HEK293 (cell line): Measurements from ENCODE around the gene CA9.

Source experiments
- BCL11B ChIP-seq: fragments of 450-650 bp; formaldehyde crosslinking; IDR thresholded peaks from 2 replicates; pipeline ENCODE4 v1.5.1; 2016; ENCODE audit warnings: low read depth, missing biosample characterization, missing genetic modification characterization
- EGR2 ChIP-seq: fragments of 450-650 bp; formaldehyde crosslinking; IDR thresholded peaks from 2 replicates; pipeline ENCODE4 v1.5.1; 2016; ENCODE audit warnings: low read depth, missing biosample characterization, missing genetic modification characterization
- KLF10 ChIP-seq: fragments of 450-650 bp; IDR thresholded peaks from 2 replicates; pipeline ENCODE4 v1.5.1; 2018; ENCODE audit warnings: missing biosample characterization, mild to moderate bottlenecking, missing genetic modification characterization
- KLF16 ChIP-seq: fragments of 450-650 bp; formaldehyde crosslinking; IDR thresholded peaks from 2 replicates; pipeline ENCODE4 v1.5.1; 2017; ENCODE audit warnings: missing biosample characterization, missing genetic modification characterization
- OSR2 ChIP-seq: fragments of 450-650 bp; formaldehyde crosslinking; IDR thresholded peaks from 2 replicates; pipeline ENCODE4 v1.5.1; 2016; ENCODE audit warnings: missing biosample characterization, missing genetic modification characterization
- PRDM1 ChIP-seq: fragments of 450-650 bp; formaldehyde crosslinking; IDR thresholded peaks from 2 replicates; pipeline ENCODE4; 2016; ENCODE audit warnings: missing biosample characterization, missing genetic modification characterization
- SCRT2 ChIP-seq: fragments of 450-650 bp; formaldehyde crosslinking; IDR thresholded peaks from 2 replicates; pipeline ENCODE4 v1.5.1; 2016; ENCODE audit warnings: missing biosample characterization, missing genetic modification characterization
- SP2 ChIP-seq: fragments of 450-650 bp; formaldehyde crosslinking; IDR thresholded peaks from 2 replicates; pipeline ENCODE4 v1.5.1; 2016; ENCODE audit warnings: missing biosample characterization, missing genetic modification characterization
- SP3 ChIP-seq: fragments of 450-650 bp; formaldehyde crosslinking; IDR thresholded peaks from 2 replicates; pipeline ENCODE4 v1.5.1; 2016; ENCODE audit warnings: missing biosample characterization, missing genetic modification characterization
- YY1 ChIP-seq: fragments of 450-650 bp; formaldehyde crosslinking; IDR thresholded peaks from 2 replicates; pipeline ENCODE4 v1.5.1; 2018; ENCODE audit warnings: missing biosample characterization, missing genetic modification characterization
- YY2 ChIP-seq: fragments of 450-650 bp; formaldehyde crosslinking; IDR thresholded peaks from 2 replicates; pipeline ENCODE4 v1.5.1; 2016; ENCODE audit warnings: missing biosample characterization, missing genetic modification characterization
- ZBTB17 ChIP-seq: fragments of 450-650 bp; formaldehyde crosslinking; IDR thresholded peaks from 2 replicates; pipeline ENCODE4 v1.5.1; 2016; ENCODE audit warnings: missing biosample characterization, missing genetic modification characterization
- ZBTB20 ChIP-seq: fragments of 450-650 bp; formaldehyde crosslinking; IDR thresholded peaks from 2 replicates; pipeline ENCODE4 v1.5.1; 2016; ENCODE audit warnings: missing biosample characterization, missing genetic modification characterization
- ZBTB21 ChIP-seq: fragments of 450-650 bp; formaldehyde crosslinking; IDR thresholded peaks from 2 replicates; pipeline ENCODE4 v1.5.1; 2017; ENCODE audit warnings: missing biosample characterization, missing genetic modification characterization
- ZFP69B ChIP-seq: fragments of 450-650 bp; formaldehyde crosslinking; IDR thresholded peaks from 2 replicates; pipeline ENCODE4 v1.5.1; 2016; ENCODE audit warnings: missing biosample characterization, missing genetic modification characterization
- ZNF146 ChIP-seq: fragments of 450-650 bp; formaldehyde crosslinking; IDR thresholded peaks from 2 replicates; pipeline ENCODE4 v1.5.1; 2016; ENCODE audit warnings: missing biosample characterization, missing genetic modification characterization
- ZNF341 ChIP-seq: fragments of 450-650 bp; formaldehyde crosslinking; IDR thresholded peaks from 2 replicates; pipeline ENCODE4; 2016; ENCODE audit warnings: low read depth, missing biosample characterization, missing genetic modification characterization
- ZNF561 ChIP-seq: fragments of 450-650 bp; IDR thresholded peaks from 2 replicates; pipeline ENCODE4 v1.5.1; 2018; ENCODE audit warnings: missing biosample characterization, missing genetic modification characterization, borderline replicate concordance
- ZNF596 ChIP-seq: fragments of 450-650 bp; IDR thresholded peaks from 2 replicates; pipeline ENCODE4 v1.5.0; 2018; ENCODE audit warnings: missing biosample characterization, mild to moderate bottlenecking, missing genetic modification characterization, moderate library complexity
- ZNF623 ChIP-seq: fragments of 450-650 bp; formaldehyde crosslinking; IDR thresholded peaks from 2 replicates; pipeline ENCODE4 v1.5.1; 2016; ENCODE audit warnings: missing biosample characterization, missing genetic modification characterization
- ZNF654 ChIP-seq: fragments of 450-650 bp; formaldehyde crosslinking; IDR thresholded peaks from 2 replicates; pipeline ENCODE4 v1.5.1; 2016; ENCODE audit warnings: low read depth, missing biosample characterization, missing genetic modification characterization
- ZNF658 ChIP-seq: fragments of 450-650 bp; formaldehyde crosslinking; IDR thresholded peaks from 2 replicates; pipeline ENCODE4; 2016; ENCODE audit warnings: missing biosample characterization, missing genetic modification characterization
- ZNF76 ChIP-seq: fragments of 450-650 bp; formaldehyde crosslinking; IDR thresholded peaks from 2 replicates; pipeline ENCODE4; 2016; ENCODE audit warnings: low read depth, missing biosample characterization, missing genetic modification characterization, borderline replicate concordance
- ZNF776 ChIP-seq: fragments of 450-650 bp; formaldehyde crosslinking; IDR thresholded peaks from 2 replicates; pipeline ENCODE4 v1.5.0; 2017; ENCODE audit warnings: missing biosample characterization, missing genetic modification characterization, borderline replicate concordance
- ZNF777 ChIP-seq: fragments of 450-650 bp; formaldehyde crosslinking; IDR thresholded peaks from 2 replicates; pipeline ENCODE4 v1.5.1; 2017; ENCODE audit warnings: missing biosample characterization, missing genetic modification characterization, borderline replicate concordance
- ZSCAN23 ChIP-seq: fragments of 450-650 bp; formaldehyde crosslinking; IDR thresholded peaks from 2 replicates; pipeline ENCODE4 v1.5.1; 2016; ENCODE audit warnings: missing biosample characterization, missing genetic modification characterization
- TF ChIP-seq, protein P1 (sequence below): fragments of 450-650 bp; formaldehyde crosslinking; IDR thresholded peaks from 2 replicates; pipeline ENCODE4 v1.5.1; 2016; ENCODE audit warnings: missing biosample characterization, missing genetic modification characterization
- TF ChIP-seq, protein P2 (sequence below): fragments of 450-650 bp; formaldehyde crosslinking; IDR thresholded peaks from 2 replicates; pipeline ENCODE4 v1.5.1; 2016; ENCODE audit warnings: missing biosample characterization, missing genetic modification characterization
- TF ChIP-seq, protein P3 (sequence below): fragments of 450-650 bp; IDR thresholded peaks from 2 replicates; pipeline ENCODE4 v1.5.1; 2018; ENCODE audit warnings: missing biosample characterization, missing genetic modification characterization

CA9 gene

GRCh38 chr9:35657546-35658136, 16.1 kb upstream of the CA9 start, which contains the start of gene RMRP (continued):
- TF ChIP-seq ZNF654 (no peak), OSR2 (tag by site-specific recombination) (no peak), ZFP69B (tag by site-specific recombination) (peak; percentile 86), ZNF776 (tag by site-specific recombination) (no peak), ZNF596 (peak; percentile 68), KLF10 (tag by site-specific recombination) (no peak; the same call in 1 of the 2 replicates), ZSCAN23 (tag by site-specific recombination) (peak; percentile 47; the same call in 1 of the 2 replicates), ZNF76 (peak; percentile 65; the same call in 1 of the 2 replicates), EGR2 (peak; percentile 77), BCL11B (tag by site-specific recombination) (peak; percentile 99), ZBTB20 (tag by site-specific recombination) (peak; percentile 78), ZBTB17 (tag by site-specific recombination) (peak; percentile 79), YY1 (tag by site-specific recombination) (peak; percentile 42; the same call in 1 of the 2 replicates), PRDM1 (tag by site-specific recombination) (peak; percentile 89), ZNF777 (tag by site-specific recombination) (no peak), SP3 (peak; percentile 83), ZNF341 (tag by site-specific recombination) (peak; percentile 79), SP2 (peak; percentile 40), ZNF561 (tag by site-specific recombination) (peak; percentile 34; the same call in 1 of the 2 replicates), YY2 (tag by site-specific recombination) (no peak; the same call in 1 of the 2 replicates), KLF16 (peak; percentile 97), ZNF146 (tag by site-specific recombination) (no peak), ZBTB21 (tag by site-specific recombination) (peak; percentile 86), ZNF623 (tag by site-specific recombination) (0 out of 2 replicates have a peak, but pooled peaks have one; percentile 28), SCRT2 (tag by site-specific recombination) (peak; percentile 100), ZNF658 (tag by site-specific recombination) (no peak)
- TF ChIP-seq, protein P1, sequence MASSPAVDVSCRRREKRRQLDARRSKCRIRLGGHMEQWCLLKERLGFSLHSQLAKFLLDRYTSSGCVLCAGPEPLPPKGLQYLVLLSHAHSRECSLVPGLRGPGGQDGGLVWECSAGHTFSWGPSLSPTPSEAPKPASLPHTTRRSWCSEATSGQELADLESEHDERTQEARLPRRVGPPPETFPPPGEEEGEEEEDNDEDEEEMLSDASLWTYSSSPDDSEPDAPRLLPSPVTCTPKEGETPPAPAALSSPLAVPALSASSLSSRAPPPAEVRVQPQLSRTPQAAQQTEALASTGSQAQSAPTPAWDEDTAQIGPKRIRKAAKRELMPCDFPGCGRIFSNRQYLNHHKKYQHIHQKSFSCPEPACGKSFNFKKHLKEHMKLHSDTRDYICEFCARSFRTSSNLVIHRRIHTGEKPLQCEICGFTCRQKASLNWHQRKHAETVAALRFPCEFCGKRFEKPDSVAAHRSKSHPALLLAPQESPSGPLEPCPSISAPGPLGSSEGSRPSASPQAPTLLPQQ, result peak; percentile 89
- TF ChIP-seq, protein P2, sequence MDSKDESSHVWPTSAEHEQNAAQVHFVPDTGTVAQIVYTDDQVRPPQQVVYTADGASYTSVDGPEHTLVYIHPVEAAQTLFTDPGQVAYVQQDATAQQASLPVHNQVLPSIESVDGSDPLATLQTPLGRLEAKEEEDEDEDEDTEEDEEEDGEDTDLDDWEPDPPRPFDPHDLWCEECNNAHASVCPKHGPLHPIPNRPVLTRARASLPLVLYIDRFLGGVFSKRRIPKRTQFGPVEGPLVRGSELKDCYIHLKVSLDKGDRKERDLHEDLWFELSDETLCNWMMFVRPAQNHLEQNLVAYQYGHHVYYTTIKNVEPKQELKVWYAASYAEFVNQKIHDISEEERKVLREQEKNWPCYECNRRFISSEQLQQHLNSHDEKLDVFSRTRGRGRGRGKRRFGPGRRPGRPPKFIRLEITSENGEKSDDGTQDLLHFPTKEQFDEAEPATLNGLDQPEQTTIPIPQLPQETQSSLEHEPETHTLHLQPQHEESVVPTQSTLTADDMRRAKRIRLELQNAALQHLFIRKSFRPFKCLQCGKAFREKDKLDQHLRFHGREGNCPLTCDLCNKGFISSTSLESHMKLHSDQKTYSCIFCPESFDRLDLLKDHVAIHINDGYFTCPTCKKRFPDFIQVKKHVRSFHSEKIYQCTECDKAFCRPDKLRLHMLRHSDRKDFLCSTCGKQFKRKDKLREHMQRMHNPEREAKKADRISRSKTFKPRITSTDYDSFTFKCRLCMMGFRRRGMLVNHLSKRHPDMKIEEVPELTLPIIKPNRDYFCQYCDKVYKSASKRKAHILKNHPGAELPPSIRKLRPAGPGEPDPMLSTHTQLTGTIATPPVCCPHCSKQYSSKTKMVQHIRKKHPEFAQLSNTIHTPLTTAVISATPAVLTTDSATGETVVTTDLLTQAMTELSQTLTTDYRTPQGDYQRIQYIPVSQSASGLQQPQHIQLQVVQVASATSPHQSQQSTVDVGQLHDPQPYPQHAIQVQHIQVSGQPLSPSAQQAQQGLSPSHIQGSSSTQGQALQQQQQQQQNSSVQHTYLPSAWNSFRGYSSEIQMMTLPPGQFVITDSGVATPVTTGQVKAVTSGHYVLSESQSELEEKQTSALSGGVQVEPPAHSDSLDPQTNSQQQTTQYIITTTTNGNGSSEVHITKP, result peak; percentile 62
- TF ChIP-seq, protein P3, sequence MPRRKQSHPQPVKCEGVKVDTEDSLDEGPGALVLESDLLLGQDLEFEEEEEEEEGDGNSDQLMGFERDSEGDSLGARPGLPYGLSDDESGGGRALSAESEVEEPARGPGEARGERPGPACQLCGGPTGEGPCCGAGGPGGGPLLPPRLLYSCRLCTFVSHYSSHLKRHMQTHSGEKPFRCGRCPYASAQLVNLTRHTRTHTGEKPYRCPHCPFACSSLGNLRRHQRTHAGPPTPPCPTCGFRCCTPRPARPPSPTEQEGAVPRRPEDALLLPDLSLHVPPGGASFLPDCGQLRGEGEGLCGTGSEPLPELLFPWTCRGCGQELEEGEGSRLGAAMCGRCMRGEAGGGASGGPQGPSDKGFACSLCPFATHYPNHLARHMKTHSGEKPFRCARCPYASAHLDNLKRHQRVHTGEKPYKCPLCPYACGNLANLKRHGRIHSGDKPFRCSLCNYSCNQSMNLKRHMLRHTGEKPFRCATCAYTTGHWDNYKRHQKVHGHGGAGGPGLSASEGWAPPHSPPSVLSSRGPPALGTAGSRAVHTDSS (tag by site-specific recombination), result peak; percentile 22; the same call in 1 of the 2 replicates
